DOHH2 (cell line): ENCODE results near the gene NOXA1.

Source experiments
- CTCF ChIP-seq: fragments of 200-600 bp; sonication (generic); IDR thresholded peaks from one replicate; pipeline ENCODE4 v1.5.1; 2014; ENCODE audit warnings: antibody characterized with exemption, mild to moderate bottlenecking, low read depth, low read length; ENCODE audit not compliant: poor library complexity, severe bottlenecking
- EZH2phosphoT487 ChIP-seq: fragments of 200-600 bp; sonication (generic); IDR thresholded peaks from 2 replicates; pipeline ENCODE4 v1.6.1; 2017; ENCODE audit warnings: borderline replicate concordance, mild to moderate bottlenecking, antibody characterized with exemption, low read length, moderate library complexity, mixed read lengths

- no peak for TF ChIP-seq EZH2phosphoT487
- no peak for TF ChIP-seq CTCF
These were observed 38.1 kb downstream of the NOXA1 start for GRCh38 chr9:137461316-137461662.
